SK-N-SH (cell line): ENCODE data around the gene MAML3.

ENCODE experiments used
- EP300 ChIP-seq, 2 experiments: IDR thresholded peaks; 2 replicates each; pipeline versions ENCODE4 v1.4.0 to v1.6.1; 2012; ENCODE audit warnings: borderline replicate concordance in 1 of 2, low read depth in 1 of 2, low read length in 1 of 2
- MXI1 ChIP-seq: IDR thresholded peaks from 2 replicates; pipeline ENCODE4 v1.6.1; 2012; ENCODE audit warnings: mild to moderate bottlenecking, low read depth, low read length, improper control_type of control experiment
- POLR2AphosphoS5 ChIP-seq: IDR thresholded peaks from 2 replicates; pipeline ENCODE4 v1.6.1; 2012; ENCODE audit warnings: low read depth, low read length
- RXRA ChIP-seq: IDR thresholded peaks from 2 replicates; pipeline ENCODE4 v1.4.0; 2012; ENCODE audit warnings: low read depth, mild to moderate bottlenecking, borderline replicate concordance
- USF1 ChIP-seq: IDR thresholded peaks from 2 replicates; pipeline ENCODE4 v1.4.0; 2012; ENCODE audit warnings: low read depth, borderline replicate concordance
- TF ChIP-seq, protein P1 (sequence below): fragments of 200-600 bp; sonication (generic); IDR thresholded peaks from 2 replicates; pipeline ENCODE4 v1.6.1; 2017; ENCODE audit warnings: antibody characterized with exemption, mild to moderate bottlenecking, moderate library complexity

DNA sequence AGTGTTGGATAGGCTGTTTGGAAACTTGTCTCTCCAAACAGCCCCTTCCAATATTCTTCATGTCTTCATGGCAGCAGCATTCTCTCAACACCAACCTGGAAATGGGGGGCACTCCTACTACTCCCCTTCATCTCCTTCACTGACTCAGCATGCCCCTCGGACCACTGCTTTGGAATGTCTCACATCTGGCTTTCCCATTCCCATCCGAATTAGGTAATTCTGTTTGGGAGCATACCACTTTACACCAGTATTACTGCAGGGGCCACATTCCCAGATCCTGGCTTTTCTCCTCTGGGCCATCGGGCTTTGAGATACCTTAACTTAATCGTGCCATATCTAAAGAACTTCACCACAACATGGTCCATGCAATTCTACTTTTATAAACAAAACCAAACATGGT is 100.8 kb downstream of the MAML3 start:
- TF ChIP-seq, protein P1, sequence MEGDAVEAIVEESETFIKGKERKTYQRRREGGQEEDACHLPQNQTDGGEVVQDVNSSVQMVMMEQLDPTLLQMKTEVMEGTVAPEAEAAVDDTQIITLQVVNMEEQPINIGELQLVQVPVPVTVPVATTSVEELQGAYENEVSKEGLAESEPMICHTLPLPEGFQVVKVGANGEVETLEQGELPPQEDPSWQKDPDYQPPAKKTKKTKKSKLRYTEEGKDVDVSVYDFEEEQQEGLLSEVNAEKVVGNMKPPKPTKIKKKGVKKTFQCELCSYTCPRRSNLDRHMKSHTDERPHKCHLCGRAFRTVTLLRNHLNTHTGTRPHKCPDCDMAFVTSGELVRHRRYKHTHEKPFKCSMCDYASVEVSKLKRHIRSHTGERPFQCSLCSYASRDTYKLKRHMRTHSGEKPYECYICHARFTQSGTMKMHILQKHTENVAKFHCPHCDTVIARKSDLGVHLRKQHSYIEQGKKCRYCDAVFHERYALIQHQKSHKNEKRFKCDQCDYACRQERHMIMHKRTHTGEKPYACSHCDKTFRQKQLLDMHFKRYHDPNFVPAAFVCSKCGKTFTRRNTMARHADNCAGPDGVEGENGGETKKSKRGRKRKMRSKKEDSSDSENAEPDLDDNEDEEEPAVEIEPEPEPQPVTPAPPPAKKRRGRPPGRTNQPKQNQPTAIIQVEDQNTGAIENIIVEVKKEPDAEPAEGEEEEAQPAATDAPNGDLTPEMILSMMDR, result no peak
- TF ChIP-seq POLR2AphosphoS5 (no peak), EP300 (IDR thresholded peaks at IDR 0.05; ENCODE audit: borderline replicate concordance in 1 of 2, low read depth in 1 of 2, low read length in 1 of 2) (no peak), RXRA (no peak), USF1 (no peak), MXI1 (no peak)
